IPS-11a (cell line): Measurements from ENCODE around the gene MKX.

Experiments used
- H3K4me3 ChIP-seq: one replicate; pipeline ENCODE4 v1.5.1; 2013; ENCODE audit warnings: low read depth, low read length, control low read depth

Gene MKX

GRCh38 chr10:27658788-27659187 lies 86.8 kb downstream of the MKX start:
- H3K4me3 ChIP-seq: no peak overlapping the region

GRCh38 chr10:27655296-27655695 lies 90.3 kb downstream of the MKX start:
- no peak overlapping the region for H3K4me3 ChIP-seq

GRCh38 chr10:27654284-27654683 lies 91.3 kb downstream of the MKX start:
- H3K4me3 ChIP-seq: no peak overlapping the region

DNA sequence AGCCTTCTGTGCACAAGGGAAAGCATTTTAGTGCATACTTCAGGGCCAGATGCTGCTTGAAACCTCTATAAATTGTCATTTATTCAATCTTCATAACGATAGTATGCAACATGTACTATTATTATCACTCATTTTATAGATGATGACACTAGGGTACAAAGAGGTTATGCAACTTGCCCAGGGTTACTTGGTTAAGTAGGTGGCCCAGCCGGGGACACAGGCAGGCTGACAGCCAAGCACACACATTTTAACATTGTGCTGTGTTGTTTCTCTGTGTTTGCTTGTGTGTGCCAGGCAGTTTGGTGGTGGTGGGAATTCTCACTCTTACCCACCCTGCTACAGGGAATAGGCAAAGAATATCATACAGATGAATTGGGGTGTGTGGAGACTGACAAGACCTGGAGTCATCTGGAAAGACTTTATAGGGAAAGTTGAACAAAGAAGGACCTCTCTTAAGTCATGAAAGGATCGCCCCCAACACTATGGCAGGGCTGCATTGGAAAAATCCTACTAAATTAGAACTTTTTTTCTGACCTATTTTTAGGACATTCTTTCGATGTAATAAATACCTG lies 98.9 kb downstream of the MKX start:
- no peak overlapping the region for H3K4me3 ChIP-seq

DNA sequence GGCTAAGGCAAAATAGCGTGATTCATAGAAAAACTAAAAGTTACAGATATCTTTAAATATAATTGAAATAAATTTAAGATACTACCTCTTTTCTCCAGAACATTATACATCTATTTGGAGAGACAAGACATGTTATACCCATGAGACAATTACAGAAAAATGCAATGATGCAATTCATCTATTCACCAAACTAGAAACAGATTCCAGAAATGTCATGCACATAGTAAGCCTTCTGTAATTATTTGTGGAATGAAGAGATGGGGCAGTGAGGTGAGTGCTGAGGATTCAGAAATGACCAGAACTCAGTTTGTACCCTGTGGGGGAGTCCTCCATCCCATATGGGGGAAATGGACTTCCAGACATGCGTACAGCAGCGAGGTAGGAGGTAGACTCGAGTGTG lies 99.4 kb downstream of the MKX start:
- H3K4me3 ChIP-seq: no peak overlapping the region

GRCh38 chr10:27644307-27644939 lies 101.2 kb downstream of the MKX start:
- H3K4me3 ChIP-seq: no peak overlapping the region

GRCh38 chr10:27643301-27643700 lies 102.3 kb downstream of the MKX start:
- no peak overlapping the region for H3K4me3 ChIP-seq

- H3K4me3 ChIP-seq: no peak overlapping the region
Measured at GRCh38 chr10:27642023-27642589, 103.5 kb downstream of the MKX start.

DNA sequence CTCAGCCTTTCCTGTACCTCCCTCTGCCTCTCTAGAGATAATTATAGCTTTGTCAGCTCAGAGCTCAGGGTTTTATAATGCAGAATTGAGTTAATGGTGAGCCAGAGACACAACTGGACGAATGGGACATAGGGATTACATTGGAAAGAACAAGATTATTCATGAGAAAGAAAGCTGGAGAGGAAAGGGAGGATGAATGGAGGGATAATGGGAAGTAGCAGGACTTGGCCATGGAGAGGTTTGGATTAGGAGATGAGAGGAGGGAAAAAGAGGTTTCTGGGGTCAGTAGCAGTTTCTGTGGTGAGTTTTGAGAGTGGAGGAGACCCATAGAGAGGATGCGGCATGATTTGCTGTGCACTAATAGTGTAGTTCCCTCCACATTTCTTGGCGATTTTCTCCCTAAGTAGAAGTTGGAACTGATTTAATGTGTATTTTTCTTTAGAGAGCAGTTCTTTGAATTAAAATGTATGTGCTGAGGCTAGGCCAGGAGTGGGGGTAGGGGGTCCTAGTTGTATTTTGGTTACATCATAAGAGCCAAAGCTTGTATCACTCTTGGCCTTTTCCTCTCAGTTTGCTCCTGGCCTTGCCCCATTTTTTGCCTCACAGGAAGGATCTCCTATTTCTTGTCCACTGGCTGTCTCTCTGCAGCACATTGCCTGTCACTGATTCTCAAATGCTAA lies 107.4 kb downstream of the MKX start:
- no peak overlapping the region for H3K4me3 ChIP-seq

- no peak overlapping the region for H3K4me3 ChIP-seq
Measured at GRCh38 chr10:27637601-27638000, 108.0 kb downstream of the MKX start.

GRCh38 chr10:27636816-27637215 lies 108.8 kb downstream of the MKX start:
- H3K4me3 ChIP-seq: no peak overlapping the region

DNA sequence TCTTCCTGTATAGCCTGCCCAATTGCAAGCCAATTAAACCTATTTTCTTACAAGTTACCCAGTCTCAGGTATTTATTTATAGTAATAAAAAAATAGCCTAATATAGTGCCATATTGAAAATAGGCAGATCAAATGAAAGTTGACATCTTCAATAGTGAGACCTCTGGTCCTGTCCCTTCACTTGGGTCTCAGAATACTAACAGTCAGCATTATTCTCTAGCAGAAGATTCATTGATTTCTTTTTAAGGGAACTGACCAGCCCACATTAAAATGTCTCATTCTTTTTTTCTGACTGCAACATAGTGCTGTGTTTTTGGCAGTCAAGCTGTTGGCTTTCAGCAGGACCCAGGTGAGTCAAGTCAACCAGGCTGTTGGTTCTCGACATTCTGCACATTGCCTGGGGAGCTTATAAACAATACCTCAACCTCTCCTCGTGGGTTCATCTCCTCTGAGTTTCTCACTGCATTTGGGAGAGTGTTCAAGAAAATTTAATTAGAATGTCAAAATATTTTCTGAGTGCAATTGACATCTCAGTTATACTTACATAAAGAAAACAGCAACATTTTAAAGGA lies 109.8 kb downstream of the MKX start:
- H3K4me3 ChIP-seq: no peak overlapping the region

GRCh38 chr10:27635290-27635689 lies 110.3 kb downstream of the MKX start:
- H3K4me3 ChIP-seq: no peak overlapping the region

- no peak overlapping the region for H3K4me3 ChIP-seq
Measured at GRCh38 chr10:27628621-27629020, 117.0 kb downstream of the MKX start.

DNA sequence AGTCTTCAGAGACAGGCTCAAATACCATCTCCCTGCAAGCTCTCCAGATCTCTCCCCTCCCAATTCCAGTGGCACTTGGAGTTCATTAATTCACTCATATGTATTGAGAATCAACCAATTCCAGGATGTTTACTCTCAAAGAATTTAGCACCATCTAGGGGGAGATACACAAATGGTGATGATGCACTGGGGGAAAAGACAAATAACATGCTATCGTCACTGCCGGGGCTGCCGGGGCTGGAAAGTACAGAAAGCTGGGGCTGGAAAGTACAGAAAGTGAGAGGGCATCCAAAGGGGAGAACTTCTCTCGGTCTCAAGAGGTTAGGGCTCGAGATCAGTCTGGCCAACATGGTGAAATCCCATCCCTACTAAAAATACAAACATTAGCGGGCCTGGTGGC lies 118.7 kb downstream of the MKX start:
- no peak overlapping the region for H3K4me3 ChIP-seq

- H3K4me3 ChIP-seq: no peak overlapping the region
Measured at GRCh38 chr10:27625452-27626211, 120.0 kb downstream of the MKX start.

DNA sequence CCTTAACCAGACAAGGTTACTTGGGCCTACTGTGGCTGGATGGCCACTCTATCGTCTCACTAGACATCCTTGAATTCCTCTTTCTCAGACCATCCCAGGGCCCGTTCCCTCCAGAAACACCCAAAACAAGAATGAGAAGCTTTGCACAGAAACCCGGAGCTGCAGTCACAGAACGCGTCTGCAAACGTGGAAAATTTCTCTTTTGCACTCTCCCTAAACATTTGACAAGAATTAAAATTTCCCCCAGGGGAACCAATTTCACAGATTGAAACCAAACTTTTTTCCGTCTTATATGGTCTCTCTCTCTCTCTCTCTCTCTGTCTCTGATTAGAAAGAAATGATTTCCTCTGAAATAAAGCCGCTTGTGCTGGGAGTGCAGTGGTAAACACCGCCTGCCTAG lies 120.7 kb downstream of the MKX start:
- H3K4me3 ChIP-seq: no peak overlapping the region
